ENCODE data around the gene GNAO1. TPM values are rescaled to one million over a fixed set of nuclear protein-coding genes. Genes with fewer than 3 reads are reported as not detected.
A peak's percentile ranks its signal among the peaks of the same experiment; 100 is the strongest.

Gene GNAO1
- total and polyA plus RNA-seq, 2 of the 13 experiments (the other 11 are each of a cell fraction or from before 2014, with no cell fraction given): not detected

- no peak for TF ChIP-seq ZSCAN5A (CRISPR knock-in tag; IDR thresholded peaks at IDR 0.05; ENCODE audit: borderline replicate concordance)
- TF ChIP-seq AGO2 (optimal IDR thresholded peaks at IDR 0.05; ENCODE audit: low read depth, low read length): no peak
- TF ChIP-seq ZBTB38 (CRISPR knock-in tag; IDR thresholded peaks at IDR 0.05): peak; percentile 67; the same call in 1 of the 2 replicates
- TF ChIP-seq ZNF124 (CRISPR knock-in tag; IDR thresholded peaks at IDR 0.05): peak; percentile 83; the same call in 1 of the 2 replicates
- peak; percentile 79 for TF ChIP-seq ZMYM4 (CRISPR knock-in tag; IDR thresholded peaks at IDR 0.05)
- TF ChIP-seq GATA4 (IDR thresholded peaks at IDR 0.05; ENCODE audit: borderline replicate concordance, low read depth): no peak
- no peak for TF ChIP-seq FOXP1 (IDR thresholded peaks at IDR 0.05)
- 0 out of 2 replicates have a peak, but pooled peaks have one; percentile 10 for TF ChIP-seq FOXP1 (CRISPR knock-in tag; IDR thresholded peaks at IDR 0.05)
- peak; percentile 95 for TF ChIP-seq ZFY (CRISPR knock-in tag; IDR thresholded peaks at IDR 0.05)
- peak; percentile 46; the same call in 1 of the 2 replicates for TF ChIP-seq NCOA2 (CRISPR knock-in tag; IDR thresholded peaks at IDR 0.05)
- TF ChIP-seq ZSCAN29 (CRISPR knock-in tag; conservative IDR thresholded peaks at IDR 0.05): peak; percentile 77
- TF ChIP-seq DBP (CRISPR knock-in tag; IDR thresholded peaks at IDR 0.05; ENCODE audit: not compliant biosample characterization): peak; percentile 62
- TF ChIP-seq CBX5 (CRISPR knock-in tag; IDR thresholded peaks at IDR 0.05; ENCODE audit: borderline replicate concordance): peak; percentile 91; the same call in 1 of the 2 replicates
- TF ChIP-seq MYNN (CRISPR knock-in tag; IDR thresholded peaks at IDR 0.05; ENCODE audit: low read depth): 0 out of 2 replicates have a peak, but pooled peaks have one; percentile 55
- peak; percentile 89 for TF ChIP-seq KLF6 (CRISPR knock-in tag; IDR thresholded peaks at IDR 0.05)
- TF ChIP-seq TSC22D2 (CRISPR knock-in tag; IDR thresholded peaks at IDR 0.05; ENCODE audit: borderline replicate concordance): no peak
- TF ChIP-seq GPBP1L1 (CRISPR knock-in tag; IDR thresholded peaks at IDR 0.05): no peak
- TF ChIP-seq KAT8 (CRISPR knock-in tag; IDR thresholded peaks at IDR 0.05): peak; percentile 84
- TF ChIP-seq ZNF841 (CRISPR knock-in tag; IDR thresholded peaks at IDR 0.05; ENCODE audit: borderline replicate concordance): no peak
- TF ChIP-seq GMEB2 (CRISPR knock-in tag; IDR thresholded peaks at IDR 0.05; ENCODE audit: low read depth): no peak
- no peak for TF ChIP-seq SETDB1 (CRISPR knock-in tag; IDR thresholded peaks at IDR 0.05; ENCODE audit: borderline replicate concordance)
- 0 out of 2 replicates have a peak, but pooled peaks have one; percentile 63 for TF ChIP-seq SMAD3 (CRISPR knock-in tag; IDR thresholded peaks at IDR 0.05)
- TF ChIP-seq NR2F1 (CRISPR knock-in tag; IDR thresholded peaks at IDR 0.05): no peak; a peak in 1 of 4 replicates
Observed at GRCh38 chr16:56356276-56357240, 165.3 kb downstream of the GNAO1 start (continued).

Data from HepG2 (cell line).